ENCODE measurements around the gene YEATS2. TPM values are rescaled to one million over a fixed set of nuclear protein-coding genes. Genes with fewer than 3 reads are reported as not detected.
"Not testable (repeated sequence)": the region's sequence is repeated elsewhere in the genome, so short reads cannot be mapped to it uniquely, and the experiment has no call there.

The YEATS2 gene
- total RNA-seq, 1 donor, result 30.3 TPM

DNA sequence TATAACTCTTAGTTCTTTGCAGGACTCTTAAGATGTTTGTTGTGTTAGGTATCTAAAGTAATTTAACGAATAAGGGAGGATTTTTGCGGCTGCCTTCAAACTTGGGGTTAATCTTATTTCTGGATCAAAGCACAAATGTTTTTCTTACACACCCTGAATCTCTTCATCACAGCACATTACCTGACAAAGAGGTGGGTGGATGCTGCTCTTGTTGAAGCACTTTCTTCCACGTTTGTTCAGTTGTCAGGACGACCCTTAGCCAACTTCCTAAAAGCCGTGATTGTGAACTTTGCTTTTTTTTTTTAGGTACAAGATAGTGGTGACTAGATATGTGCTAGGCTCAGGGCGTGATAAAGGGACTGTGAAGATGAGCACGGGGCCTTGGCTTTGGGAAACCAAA lies 36.0 kb downstream of the YEATS2 start:
- no peak overlapping the region for H3K4me3 ChIP-seq (ENCODE audit: low read depth, low read length)
- no peak for DNase-seq (ENCODE audit: low read depth)
- TF ChIP-seq CTCF (IDR thresholded peaks at IDR 0.05; ENCODE audit: insufficient read depth, low read length), result no peak

DNA sequence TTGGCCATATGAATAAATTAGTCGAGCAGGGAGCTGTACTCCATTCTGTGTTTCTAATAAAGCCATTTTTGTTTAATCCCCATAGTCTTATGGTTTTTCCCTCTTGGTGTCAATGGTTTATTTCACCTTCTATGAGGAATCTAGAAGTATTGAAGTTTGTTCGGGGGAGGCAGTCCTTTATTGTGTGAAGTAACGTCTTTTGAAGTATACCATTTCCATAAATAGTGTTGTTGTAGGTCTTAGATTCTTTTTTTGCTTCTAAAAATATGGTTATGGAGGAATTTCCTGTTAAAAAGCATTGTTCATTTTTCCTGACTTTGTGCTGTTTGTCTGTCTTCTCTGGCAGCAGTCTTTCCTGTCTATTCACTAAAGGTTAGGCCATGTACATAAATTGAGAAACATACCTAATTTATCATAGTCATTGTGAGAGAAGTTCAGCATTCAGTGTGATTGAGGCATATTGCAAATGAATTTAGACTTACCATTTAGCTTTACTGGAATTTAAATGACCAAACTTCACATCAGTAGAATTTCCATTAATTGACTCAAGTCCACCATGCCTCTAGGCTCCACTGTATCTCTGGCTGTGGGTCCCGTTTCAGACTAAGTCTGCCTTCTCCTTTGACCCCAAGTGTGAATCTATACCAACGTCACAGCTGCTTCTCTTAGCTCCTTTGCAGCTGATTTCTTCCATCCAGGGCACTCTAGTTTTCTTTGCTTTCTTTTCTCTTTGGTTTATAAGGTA lies 37.3 kb downstream of the YEATS2 start:
- H3K4me3 ChIP-seq (ENCODE audit: low read depth, low read length), result no peak overlapping the region
- TF ChIP-seq CTCF (IDR thresholded peaks at IDR 0.05; ENCODE audit: insufficient read depth, low read length), result no peak
- DNase-seq (ENCODE audit: low read depth), result no peak

GRCh38 chr3:183737116-183737515 lies 39.5 kb downstream of the YEATS2 start:
- H3K4me3 ChIP-seq (ENCODE audit: low read depth, low read length), result no peak overlapping the region
- no peak for TF ChIP-seq CTCF (IDR thresholded peaks at IDR 0.05; ENCODE audit: insufficient read depth, low read length)
- DNase-seq (ENCODE audit: low read depth), result no peak

- not testable (repeated sequence) for H3K4me3 ChIP-seq (ENCODE audit: low read depth, low read length); DNase-seq (ENCODE audit: low read depth)
Observed at GRCh38 chr3:183740154-183740553, 42.6 kb downstream of the YEATS2 start.

- no peak overlapping the region for H3K4me3 ChIP-seq (ENCODE audit: low read depth, low read length)
- DNase-seq (ENCODE audit: low read depth), result no peak
- TF ChIP-seq CTCF (IDR thresholded peaks at IDR 0.05; ENCODE audit: insufficient read depth, low read length), result no peak
Observed at GRCh38 chr3:183743231-183743630, 45.6 kb downstream of the YEATS2 start.

- TF ChIP-seq CTCF (IDR thresholded peaks at IDR 0.05; ENCODE audit: insufficient read depth, low read length), result no peak
- no peak overlapping the region for H3K4me3 ChIP-seq (ENCODE audit: low read depth, low read length)
- DNase-seq (ENCODE audit: low read depth), result peak; percentile 11
Observed at GRCh38 chr3:183745300-183746098, 47.9 kb downstream of the YEATS2 start.

- no peak for DNase-seq (ENCODE audit: low read depth)
- no peak overlapping the region for H3K4me3 ChIP-seq (ENCODE audit: low read depth, low read length)
- TF ChIP-seq CTCF (IDR thresholded peaks at IDR 0.05; ENCODE audit: insufficient read depth, low read length), result no peak
Observed at GRCh38 chr3:183754052-183754451, 56.5 kb downstream of the YEATS2 start.

Data from fibroblast of the aortic adventitia (primary cell).